UCSD-AML1 (cell line): ENCODE measurements around the gene CENPU.

Experiments
- DNase-seq: peaks from one replicate; lab custom pipeline; 2025; ENCODE audit not compliant: unreplicated experiment; lab: John Stamatoyannopoulos, UW

The CENPU gene

DNA sequence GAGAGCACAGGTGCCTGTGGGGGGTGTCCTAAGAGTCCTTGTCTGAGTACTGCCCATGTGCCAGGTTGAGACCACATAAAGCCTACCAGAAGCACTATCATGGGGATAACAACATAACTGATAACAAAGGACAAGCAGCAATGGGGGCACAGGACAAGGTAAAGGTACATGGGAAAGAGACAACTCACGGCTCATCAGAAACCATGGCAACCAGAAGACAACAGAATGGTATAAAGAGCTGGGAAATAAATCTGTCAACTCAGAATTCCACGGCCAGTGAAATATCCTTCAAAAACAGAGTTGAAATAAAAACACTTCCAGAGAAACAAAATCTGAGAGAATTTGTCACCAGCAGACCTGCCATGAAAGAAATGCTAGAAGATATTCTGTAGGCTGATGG lies 20.0 kb downstream of the CENPU start:
- no peak for DNase-seq

DNA sequence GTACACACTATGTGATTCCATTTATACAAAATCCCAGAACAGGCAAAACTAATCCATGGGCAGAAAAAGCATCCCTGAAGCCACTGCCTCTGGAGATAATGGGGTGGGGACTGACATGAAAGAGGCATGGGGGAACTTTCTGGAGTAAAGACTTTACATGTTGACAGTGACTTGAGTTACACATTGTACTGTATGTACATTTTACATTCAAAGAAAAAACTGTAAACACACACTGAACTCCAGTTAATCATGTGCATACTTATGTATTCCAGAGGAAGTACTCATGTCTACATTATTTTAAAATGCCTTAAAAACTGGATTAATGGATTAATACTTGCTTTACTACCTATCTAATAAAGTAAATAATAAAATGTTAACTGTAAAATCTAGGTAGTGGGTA lies 21.6 kb downstream of the CENPU start:
- no peak for DNase-seq

DNA sequence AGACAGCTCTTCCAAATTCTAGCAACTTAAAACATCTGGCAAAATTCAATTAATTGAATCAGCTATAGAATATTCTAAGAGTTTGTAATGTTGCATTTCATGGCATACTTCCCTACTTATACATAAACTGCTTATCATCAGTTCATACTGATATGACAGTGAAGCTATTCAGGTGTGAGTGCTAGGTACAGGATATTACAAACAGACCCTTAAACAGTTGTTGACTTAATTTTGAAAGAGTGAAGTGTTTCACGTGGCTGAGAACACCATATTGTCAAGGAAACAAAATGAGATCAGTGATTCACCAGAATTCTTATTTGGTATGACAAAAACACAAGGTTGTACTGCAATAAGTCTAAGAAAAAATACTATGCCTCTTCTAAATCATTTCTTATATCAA lies 27.4 kb downstream of the CENPU start:
- no peak for DNase-seq

DNA sequence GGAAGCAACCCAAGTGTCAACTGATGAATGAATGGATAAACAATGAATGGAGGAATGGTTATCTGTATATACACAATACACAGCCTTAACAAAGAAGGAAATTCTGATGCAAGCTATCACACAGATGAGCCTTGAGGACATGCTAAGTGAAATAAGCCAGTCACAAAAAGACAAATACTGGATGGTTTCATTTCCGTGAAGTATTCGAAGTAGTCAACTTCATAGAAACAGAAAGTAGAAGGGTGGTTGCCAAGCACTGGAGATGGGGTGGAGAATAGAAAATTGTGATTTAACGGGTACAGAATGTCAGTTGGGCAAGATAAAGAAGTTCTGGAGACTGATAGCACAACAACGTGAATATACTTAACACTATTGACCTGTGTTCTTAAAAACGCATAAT lies 28.2 kb downstream of the CENPU start:
- DNase-seq, result no peak

DNA sequence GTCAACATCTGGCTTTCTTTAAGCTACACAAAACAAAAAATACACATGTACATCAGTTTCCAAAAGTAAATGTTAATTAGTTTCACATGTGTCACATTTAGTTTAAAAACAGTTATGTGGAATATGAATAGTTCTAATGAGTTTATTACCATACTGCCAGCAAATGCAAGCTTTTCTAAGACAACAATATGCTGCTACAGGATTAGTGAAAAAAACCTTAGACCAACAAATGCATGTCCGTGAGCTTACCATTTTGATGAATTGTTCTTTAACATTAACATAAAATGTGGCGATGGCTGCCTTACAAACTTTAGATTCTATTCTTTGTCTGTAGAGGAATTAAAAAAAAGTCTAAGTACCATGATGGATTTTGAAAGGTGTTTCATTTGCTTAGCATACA lies 31.8 kb downstream of the CENPU start:
- no peak for DNase-seq

DNA sequence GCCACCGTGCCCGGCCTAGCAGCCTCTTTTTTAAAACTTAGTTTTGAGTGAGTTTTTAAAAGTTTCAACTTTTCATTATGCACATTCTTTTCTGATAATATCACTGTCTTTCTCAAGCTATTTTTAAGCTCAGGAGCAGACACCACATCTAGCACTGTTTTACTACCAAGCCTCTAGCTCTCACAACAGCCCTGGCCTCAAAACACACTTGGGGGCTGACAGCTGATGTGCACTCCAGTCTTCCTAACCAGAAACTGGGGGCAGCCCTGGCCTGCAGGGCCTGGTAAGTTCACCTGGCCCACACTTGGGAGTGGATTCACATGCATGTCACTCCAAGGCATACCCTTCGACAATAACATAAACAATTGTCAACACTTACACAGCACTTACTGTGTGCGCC lies 34.0 kb downstream of the CENPU start:
- DNase-seq, result no peak

DNA sequence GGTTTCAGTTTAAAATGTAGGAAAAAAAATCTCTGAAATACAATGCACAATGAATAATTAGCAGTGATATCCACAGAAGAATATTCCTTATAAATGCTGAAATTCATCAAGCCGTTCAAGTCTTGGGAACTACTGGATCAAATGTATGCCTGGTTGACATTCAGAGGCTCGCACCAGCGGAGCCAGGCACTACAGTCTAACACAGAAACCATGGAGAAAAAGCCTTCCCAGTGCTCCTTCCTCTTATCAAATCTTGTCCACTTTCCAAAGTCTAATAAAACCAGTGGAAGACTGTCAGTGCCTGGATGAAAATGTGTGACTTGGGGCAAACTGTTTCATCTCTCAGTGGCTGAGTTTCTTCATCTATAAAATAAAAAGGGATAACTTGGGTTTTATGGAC lies 35.9 kb downstream of the CENPU start:
- no peak for DNase-seq

DNA sequence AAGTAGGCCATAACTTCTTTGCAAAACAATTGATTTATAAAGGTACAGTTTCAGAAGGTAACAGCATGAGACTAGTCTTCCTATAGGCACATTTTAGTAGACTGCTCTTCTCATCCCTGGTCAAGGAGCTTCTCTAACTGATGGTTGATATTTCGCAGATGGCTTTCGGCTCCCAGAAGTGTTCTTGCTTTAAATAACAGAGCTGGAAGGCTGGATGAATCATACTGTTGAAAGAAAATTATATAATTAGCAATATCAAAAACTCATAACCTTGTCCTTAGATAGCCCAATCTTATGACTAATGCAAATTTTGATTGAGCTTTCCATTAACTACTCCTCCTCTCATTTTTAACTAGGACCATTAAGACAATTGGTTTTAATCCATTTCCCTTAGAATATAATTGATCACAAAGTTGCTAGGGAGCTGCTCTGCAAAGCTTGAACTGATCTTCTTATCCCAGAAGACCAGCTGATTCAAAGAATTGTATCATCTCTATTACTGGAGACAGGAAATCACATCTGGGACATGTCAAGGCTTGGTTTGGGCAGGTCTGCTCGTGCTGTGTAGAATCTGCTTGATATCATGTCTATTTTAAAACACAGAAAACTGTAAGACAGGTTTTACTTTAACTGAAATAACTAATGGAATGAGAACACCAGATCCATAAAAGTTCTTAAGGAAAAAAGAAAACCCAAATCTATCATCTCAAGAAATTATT lies 38.6 kb downstream of the CENPU start:
- DNase-seq, result no peak

DNA sequence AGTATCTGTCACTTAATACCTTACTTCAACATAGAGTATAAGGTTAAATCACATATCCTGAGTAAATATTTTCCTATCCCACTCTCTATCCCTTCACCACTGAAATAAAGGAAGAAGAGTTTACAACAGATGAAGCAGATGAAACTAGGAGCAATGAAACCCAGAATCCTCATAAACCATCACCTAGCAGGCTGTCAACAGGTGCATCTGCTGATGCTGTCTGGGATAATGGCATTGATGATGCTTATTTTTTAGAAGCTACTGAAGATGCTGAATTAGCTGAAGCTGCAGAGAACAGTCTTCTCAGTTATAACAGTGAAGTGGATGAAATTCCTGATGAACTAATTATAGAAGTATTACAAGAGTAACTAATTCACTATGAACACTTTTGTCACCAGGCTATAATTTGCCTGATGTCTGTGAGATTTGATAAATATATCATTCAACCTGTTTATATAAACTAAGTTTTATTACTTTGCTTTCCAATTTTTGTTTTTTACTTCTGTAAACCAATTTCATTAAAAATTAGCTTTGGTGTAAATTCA lies 39.4 kb downstream of the CENPU start:
- DNase-seq, result no peak

DNA sequence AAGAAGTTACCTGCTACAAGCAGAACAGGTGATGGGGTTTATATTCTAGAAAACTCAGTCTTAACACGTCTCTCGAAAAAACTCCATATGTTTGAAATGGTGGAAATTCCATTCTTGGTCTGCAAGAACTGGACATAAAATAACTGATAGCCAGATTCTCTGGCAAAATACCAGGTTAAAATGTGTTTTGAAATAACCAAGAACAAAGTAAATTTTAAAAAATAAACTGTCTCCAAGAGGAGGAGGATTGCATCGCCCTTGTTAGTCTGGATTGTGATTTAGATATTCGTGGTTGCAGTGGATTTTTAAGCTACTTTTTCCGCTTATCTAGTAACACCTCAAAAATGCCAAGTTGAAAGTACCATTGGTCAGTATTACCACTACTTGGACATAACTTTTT lies 40.8 kb downstream of the CENPU start:
- DNase-seq, result no peak

DNA sequence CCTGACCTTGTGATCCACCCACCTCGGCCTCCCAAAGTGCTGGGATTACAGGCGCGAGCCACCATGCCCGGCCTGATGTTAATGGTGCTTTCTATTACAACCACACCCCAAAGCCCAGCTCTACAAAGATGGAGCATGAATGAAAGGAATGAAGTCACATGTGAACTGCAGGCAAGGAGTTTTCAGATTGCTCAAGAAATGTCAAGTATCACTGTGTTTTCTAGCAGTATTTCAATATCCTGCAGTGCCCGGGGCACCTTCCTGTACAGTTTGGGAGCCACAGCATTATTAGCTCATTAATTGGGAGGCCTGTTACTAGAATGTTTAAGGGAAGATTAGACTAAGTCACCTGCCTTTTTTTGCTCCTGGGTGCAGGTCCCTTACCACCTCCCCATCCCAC lies 44.2 kb downstream of the CENPU start:
- no peak for DNase-seq

DNA sequence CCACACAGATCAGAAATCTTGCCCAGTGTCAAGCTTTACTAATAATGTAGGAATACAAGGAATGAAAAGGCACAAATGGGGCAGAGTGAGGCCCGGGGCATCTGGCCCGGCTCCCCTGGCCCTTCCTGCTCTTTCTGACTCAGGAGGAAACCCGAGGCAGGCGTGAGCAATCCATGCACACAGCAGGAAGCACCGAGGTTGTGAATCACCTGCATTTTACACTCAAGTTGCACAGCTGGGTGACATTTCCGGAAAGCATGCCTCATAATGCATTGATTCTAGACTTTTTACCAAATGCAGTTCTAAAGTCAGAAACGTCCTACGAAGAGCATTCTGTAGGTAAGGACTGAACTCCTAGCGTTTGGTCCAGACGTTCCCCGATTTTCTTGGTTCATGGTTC lies 45.4 kb downstream of the CENPU start:
- DNase-seq, result no peak

DNA sequence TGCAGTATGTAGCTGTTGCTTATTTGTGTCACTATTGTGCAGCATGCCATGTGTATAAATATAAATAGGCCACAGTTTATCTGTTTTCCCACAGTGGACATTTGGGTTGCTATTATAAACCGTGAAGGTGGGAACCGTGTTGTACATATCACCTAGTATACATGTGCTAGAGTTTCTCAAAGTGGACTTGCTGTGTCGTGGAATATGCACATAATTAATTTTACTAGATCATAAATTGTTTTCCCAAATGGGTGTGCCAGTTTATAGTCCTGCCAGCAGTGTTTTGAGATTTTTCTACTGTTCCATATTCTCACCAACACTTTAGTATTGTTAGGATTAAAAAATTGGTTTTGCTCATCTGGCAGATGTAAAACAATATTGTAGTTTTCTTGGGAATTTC lies 45.9 kb downstream of the CENPU start:
- DNase-seq, result no peak

DNA sequence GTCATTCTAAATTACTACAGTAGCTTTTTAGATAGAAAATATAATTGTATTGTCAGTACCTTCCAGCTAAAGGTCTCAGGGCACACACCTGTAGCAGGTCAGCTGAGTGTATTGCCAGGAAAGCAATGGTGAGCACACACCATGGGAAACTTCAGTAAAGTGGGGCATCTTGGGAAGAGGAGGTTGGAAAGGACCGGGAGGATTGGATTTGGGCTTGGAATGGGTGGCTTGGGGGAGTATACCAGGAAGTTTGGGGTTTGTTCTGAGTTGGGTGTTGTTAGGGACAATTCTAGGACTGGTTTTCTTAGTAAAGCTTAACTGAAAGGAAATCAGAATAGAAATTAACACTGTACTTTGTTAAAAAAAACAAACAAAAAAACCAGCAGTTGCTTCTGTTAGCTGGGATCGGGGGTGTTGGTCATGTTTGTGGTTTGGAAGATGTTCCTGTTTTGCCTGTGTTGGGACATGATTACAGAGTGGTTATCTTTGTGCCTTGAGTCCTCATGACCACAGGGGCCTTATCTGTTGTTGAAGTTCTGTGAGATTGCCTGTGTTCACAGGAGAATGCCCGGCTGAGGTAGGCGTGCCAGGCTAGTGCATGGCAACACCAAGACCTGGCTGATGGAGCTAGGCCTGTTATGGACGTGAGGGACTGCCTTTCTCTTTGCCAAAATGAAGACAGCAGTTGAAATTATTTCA lies 49.3 kb downstream of the CENPU start:
- DNase-seq, result peak; percentile 38

DNA sequence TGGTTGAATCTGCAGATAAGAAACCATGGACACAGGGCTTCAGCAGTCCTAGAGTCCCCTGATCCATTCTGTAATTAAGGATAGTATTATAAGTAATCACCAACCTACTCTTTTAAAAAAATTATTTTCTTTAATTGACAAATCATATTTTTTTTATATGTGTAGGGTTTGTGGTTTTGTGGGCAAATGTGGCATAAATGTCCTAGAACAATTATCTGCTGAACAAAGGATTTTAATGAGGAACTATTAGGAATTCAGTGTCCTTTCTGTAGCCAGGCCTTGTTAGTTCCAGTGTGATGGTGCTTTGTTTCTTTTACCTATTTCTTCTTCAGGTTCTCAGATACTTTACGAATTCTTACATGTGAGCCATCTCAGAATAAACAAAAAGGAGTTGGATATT lies 52.0 kb downstream of the CENPU start:
- no peak for DNase-seq

DNA sequence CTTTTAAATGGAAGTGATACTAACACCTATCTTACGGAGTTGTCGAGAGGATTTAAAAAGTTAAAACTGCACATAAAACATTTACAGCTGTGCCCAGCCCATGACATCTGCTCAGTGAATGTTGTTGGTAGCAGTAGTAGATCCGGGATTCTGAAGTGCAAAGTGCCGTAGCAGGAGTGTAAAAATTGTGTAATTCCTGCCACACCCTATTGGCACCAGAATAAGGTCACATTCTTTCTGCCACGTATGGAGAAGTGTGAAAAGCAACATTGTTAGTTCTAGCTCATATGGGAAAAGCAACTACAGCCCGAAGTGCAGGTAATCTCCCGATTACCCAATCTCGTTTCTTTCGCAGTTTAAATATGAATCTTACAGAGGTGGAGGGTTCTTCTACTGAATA lies 53.2 kb downstream of the CENPU start:
- no peak for DNase-seq

DNA sequence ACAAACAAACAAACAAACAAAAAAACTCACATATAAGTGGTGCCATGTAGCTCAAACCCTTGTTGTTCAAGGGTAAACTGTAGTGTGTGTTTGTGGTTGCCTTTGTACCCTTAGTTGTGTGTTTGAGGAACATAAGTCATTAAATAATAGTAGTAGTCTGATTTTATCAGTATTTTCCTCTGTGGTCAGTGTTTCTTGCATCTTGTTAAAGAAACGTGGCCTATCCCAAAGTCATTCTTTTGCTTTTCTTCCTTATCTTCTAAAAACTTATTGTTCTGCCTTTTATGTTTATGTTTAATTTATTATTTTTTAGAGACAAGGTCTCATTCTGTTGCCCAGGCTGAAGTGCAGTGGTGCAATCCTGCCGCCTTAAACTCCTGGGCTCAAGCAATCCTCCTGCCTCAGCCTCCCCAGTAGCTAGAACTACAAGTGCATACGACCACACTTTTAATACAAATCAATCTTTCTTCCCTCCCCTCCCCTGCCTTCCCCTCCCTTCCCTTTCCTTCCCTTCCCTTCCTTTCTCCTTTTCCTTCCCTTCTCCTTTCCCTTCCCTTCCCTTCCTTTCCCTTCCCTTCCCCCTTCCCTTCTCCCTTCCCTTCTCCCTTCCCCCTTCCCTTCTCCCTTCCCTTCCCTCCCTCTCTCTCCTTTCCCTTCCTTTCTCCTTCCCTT lies 57.9 kb downstream of the CENPU start:
- no peak for DNase-seq

DNA sequence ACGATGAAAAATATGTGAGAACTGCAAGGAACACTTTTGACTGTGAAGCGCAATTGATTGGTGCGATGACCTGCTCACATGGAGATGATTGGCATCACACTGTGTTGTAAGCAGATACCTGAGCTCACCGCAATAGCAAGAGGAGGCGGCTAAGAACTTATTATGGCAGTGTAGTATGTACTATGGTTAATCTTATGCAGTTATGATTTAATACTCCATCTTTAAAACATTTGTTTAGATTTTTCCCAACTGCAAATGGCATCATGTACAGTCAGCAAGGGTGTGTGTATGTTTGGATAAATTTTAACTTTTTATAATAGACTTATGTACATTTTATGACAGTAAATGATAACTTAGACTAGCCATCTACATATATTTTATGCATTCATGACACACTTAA lies 58.9 kb downstream of the CENPU start:
- DNase-seq, result no peak

DNA sequence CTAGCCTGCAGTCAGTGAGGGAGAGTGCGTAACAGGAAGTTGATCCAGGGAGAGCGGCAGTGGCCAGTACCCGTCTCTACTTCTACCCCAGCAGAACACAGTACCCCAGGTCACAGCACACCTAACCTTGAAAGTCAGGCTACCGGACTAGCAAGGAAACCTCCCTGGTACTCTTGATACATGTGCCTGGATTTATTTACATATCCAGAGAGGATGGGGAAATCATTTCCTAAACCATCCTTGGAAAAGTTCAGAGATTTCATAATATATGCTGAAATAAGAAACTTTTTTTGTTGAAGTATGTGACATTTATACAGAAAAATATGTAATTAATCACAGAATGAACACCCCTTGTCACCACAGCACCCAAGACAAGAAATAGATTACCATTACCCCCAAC lies 59.9 kb downstream of the CENPU start:
- DNase-seq, result no peak

DNA sequence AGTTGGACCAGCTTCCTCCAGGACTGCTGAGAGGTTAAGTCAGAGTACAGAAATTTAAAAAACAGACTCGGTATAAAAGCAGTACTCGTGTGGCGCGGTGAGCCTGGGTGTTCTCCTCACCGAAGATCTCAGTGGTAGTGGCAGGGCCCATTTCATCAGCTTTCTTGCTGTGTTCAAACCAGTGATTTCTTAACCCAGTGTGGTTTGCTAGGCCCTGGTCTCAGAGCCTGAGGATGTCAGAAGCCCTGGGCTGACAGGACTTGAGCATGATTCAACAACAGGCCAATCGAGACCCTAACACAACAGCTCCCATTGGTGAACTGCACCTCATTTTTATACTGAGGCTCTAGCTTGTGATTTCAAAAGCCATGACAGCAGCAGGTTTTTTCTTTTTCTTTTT lies 61.2 kb downstream of the CENPU start:
- no peak for DNase-seq

DNA sequence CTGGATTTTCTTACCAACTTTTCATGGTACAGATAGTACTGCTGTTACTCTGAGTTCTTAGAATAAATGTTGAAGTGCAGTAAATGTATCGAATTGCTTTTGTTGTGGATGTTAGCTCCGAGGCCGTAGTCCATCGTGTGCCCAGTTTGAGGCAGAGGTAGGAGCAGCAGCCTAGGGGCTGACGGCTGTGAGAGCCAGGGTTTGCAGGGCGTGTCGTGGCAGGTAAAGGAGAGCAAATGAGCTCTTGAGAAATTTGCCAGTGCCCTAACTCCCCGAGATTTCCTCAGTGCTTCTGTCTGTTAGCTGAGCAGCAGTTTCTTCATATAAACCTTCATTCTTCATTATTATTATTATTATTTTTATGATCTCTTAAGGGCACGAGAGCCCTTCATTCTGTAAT lies 62.8 kb downstream of the CENPU start:
- no peak for DNase-seq

DNA sequence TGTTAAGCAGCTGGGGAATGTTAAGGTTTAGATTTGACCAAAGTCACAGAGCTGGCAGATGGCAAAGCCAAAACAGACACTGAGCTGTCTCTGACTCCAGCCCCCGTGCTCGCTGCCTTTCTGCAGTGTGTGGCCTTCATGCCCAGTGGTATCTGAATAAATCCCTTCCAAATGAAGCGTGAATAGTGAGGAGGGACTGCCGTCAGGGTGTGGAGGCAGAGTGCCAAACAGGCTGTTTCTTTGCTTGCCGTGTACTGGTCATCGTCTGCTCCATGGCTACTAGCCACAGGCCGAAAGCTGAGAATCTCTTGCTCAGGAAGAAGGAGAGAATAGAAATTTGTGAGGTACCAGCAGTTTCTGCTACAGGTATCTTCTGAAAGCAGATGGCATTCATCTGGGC lies 64.6 kb downstream of the CENPU start:
- no peak for DNase-seq
